GM20000 (cell line): ENCODE measurements around the gene KAT2B.
"Not testable (repeated sequence)": the region's sequence is repeated elsewhere in the genome, so short reads cannot be mapped to it uniquely, and the experiment has no call there.

ENCODE experiments used
- DNase-seq: peaks from one replicate; pipeline ENCODE4 v3.0.0; 2012; ENCODE audit warnings: low spot score
- TF ChIP-seq, protein P1 (sequence below): IDR thresholded peaks from 2 replicates; pipeline ENCODE4 v1.5.1; 2012; ENCODE audit warnings: mild to moderate bottlenecking, control low read depth; ENCODE audit errors: extremely low read depth, missing control alignments

KAT2B gene

DNA sequence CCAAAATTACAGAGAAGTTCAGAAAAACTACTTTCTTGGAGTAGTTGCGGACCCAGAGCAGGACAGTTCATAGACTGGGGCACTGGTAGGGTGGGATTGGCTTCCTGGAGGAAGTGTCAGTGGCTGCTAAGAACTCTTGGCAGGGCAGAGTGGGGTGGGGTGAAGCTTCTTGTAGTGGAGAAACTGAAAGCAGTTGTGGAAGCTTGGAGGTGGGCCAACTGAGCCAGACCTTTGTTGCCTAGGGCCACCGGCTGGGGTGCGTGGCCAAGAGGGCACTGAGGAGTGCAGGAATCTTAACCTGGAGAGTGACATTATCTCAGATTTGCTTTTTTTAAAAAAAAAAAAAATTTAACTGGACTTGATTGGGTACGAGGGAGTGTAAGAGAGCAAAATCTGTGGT lies 3.1 kb downstream of the KAT2B start:
- TF ChIP-seq, protein P1, sequence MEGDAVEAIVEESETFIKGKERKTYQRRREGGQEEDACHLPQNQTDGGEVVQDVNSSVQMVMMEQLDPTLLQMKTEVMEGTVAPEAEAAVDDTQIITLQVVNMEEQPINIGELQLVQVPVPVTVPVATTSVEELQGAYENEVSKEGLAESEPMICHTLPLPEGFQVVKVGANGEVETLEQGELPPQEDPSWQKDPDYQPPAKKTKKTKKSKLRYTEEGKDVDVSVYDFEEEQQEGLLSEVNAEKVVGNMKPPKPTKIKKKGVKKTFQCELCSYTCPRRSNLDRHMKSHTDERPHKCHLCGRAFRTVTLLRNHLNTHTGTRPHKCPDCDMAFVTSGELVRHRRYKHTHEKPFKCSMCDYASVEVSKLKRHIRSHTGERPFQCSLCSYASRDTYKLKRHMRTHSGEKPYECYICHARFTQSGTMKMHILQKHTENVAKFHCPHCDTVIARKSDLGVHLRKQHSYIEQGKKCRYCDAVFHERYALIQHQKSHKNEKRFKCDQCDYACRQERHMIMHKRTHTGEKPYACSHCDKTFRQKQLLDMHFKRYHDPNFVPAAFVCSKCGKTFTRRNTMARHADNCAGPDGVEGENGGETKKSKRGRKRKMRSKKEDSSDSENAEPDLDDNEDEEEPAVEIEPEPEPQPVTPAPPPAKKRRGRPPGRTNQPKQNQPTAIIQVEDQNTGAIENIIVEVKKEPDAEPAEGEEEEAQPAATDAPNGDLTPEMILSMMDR, result no peak
- peak; percentile 49 for DNase-seq

DNA sequence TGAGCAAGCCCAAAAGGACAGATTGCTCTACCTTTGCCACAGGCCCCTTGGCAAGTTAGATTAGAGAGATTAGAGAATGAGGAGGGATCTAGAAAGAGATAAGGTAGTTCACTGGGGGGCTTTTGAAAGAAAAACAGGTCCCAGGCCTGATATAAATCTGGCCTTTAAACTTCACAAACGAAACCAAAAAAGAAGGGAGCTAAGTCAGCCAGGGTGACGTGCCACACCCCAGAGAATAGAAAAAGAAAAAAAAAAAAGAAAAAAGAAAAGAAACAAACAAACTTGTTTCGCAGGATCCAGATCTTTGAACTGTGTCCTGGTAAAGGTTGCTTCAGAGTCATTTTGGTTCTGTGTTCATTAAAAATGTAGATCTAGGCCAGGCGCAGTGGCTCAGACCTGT lies 3.6 kb downstream of the KAT2B start:
- no peak for DNase-seq
- TF ChIP-seq, protein P1, result no peak

GRCh38 chr3:20045141-20045540 lies 4.9 kb downstream of the KAT2B start:
- not testable (repeated sequence) for DNase-seq

GRCh38 chr3:20046556-20046955 lies 6.3 kb downstream of the KAT2B start:
- no peak for DNase-seq
- TF ChIP-seq, protein P1, result no peak

DNA sequence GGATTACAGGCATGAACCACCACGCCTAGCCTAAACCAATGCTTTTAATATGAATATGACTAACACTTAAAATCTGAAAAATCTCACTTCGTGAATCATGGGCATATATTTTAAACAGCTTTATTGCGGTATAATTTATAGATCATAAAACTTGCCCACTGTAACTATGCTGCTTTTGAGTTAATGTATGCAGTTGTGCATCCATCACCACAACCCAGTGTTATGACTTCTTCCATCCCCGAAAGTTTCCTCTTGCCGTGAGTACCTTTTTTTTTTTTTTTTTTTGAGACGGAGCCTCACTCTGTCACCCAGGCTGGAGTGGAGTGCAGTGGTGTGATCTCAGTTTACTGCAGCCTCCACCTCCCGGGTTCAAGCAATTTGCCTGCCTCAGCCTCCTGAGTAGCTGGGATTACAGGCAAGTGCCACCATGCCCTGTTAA lies 7.1 kb downstream of the KAT2B start:
- DNase-seq, result no peak
- TF ChIP-seq, protein P1, result no peak

GRCh38 chr3:20047976-20048883 lies 8.0 kb downstream of the KAT2B start:
- TF ChIP-seq, protein P1, result no peak
- no peak for DNase-seq

GRCh38 chr3:20051123-20051806 lies 11.0 kb downstream of the KAT2B start:
- DNase-seq, result no peak
- TF ChIP-seq, protein P1, result no peak

- DNase-seq, result no peak
- TF ChIP-seq, protein P1, result no peak
These were observed 12.6 kb downstream of the KAT2B start for GRCh38 chr3:20052851-20053250.
